GM12878 (cell line): ENCODE data around the gene MAP3K10. TPM values are rescaled to one million over a fixed set of nuclear protein-coding genes. Genes with fewer than 3 reads are reported as not detected.
A peak's percentile ranks its signal among the peaks of the same experiment; 100 is the strongest.

ENCODE experiments used
- ATAC-seq: fragments of 200-7000 bp; cut with Tn5 transposase; 3 replicates; pipeline ENCODE4 v1.9.1; 2020; ENCODE audit warnings: mild to moderate bottlenecking, moderate library complexity
- BruUV-seq: library from RNA; stranded (reverse); fragments of 400-500 nt; replicated peaks from 2 replicates; lab custom pipeline; 2021; lab: Mats Ljungman, UMichigan
- CTCF ChIA-PET: fragments of 300-600 bp; sonication (Branson Sonifier 250); formaldehyde crosslinking; extraction: SDS; loops from one replicate; lab custom pipeline; 2021; ENCODE audit warnings: inconsistent platforms; lab: Yijun Ruan, JAX
- POLR2A ChIA-PET: fragments of 350-600 bp; formaldehyde crosslinking; extraction: SDS; loops from one replicate; lab custom pipeline; 2021; ENCODE audit warnings: inconsistent platforms; lab: Charles Lee
- RAD21 ChIA-PET: fragments of 300-600 bp; sonication (Branson Sonifier 250); formaldehyde crosslinking; loops from one replicate; lab custom pipeline; 2023; ENCODE audit warnings: antibody characterized with exemption; ENCODE audit not compliant: unreplicated experiment; lab: Charles Lee
- SMC1A ChIA-PET: fragments of 300-600 bp; sonication (Branson Sonifier 250); formaldehyde crosslinking; loops from one replicate; lab custom pipeline; 2023; ENCODE audit not compliant: unreplicated experiment, uncharacterized antibody; lab: Charles Lee
- DNase-seq: peaks from one replicate; pipeline ENCODE4 v3.0.0-alpha.2; 2011; ENCODE audit warnings: low read depth, low spot score
- FAIRE-seq: peaks from 3 replicates; lab custom pipeline; 2011; peaks lifted over from hg19 to GRCh38; lab: Jason Lieb, UNC
- H2AFZ ChIP-seq: 2 replicates; pipeline ENCODE4 v1.6.0; 2011; ENCODE audit warnings: low read depth, low read length, control low read depth; ENCODE audit not compliant: control insufficient read depth
- H3K27ac ChIP-seq: 2 replicates; pipeline ENCODE4 v1.5.1; 2011; ENCODE audit warnings: control low read depth; ENCODE audit not compliant: control insufficient read depth, insufficient read depth
- H3K27me3 ChIP-seq, 2 experiments: replicated peaks in 1 of 2; 2 replicates each; pipeline versions ENCODE4 v1.6.0 to v1.6.1; 2011; ENCODE audit warnings: low read length in 1 of 2; ENCODE audit not compliant: control insufficient read depth in 2 of 2, insufficient read depth in 2 of 2
- H3K36me3 ChIP-seq, 2 experiments: 2 replicates each; pipeline ENCODE4 v1.5.1; 2011; ENCODE audit warnings: low read length in 1 of 2; ENCODE audit not compliant: control insufficient read depth in 2 of 2, insufficient read depth in 2 of 2
- H3K4me1 ChIP-seq: 2 replicates; pipeline ENCODE4 v1.6.1; 2011; ENCODE audit warnings: mild to moderate bottlenecking, low read length, moderate library complexity, mixed read lengths; ENCODE audit not compliant: control insufficient read depth, insufficient read depth
- H3K4me2 ChIP-seq: 2 replicates; pipeline ENCODE4 v1.6.0; 2011; ENCODE audit warnings: control low read depth; ENCODE audit not compliant: control insufficient read depth, insufficient read depth
- H3K4me3 ChIP-seq: fragments of 200-600 bp; sonication (generic); 2 replicates; pipeline ENCODE4 v1.5.1; 2016
- H3K79me2 ChIP-seq: 2 replicates; pipeline ENCODE4 v1.6.0; 2011; ENCODE audit warnings: low read length; ENCODE audit not compliant: control insufficient read depth, insufficient read depth
- H3K9ac ChIP-seq: 2 replicates; pipeline ENCODE4 v1.8.0; 2011; ENCODE audit warnings: low read length, control low read depth, mixed read lengths; ENCODE audit not compliant: control insufficient read depth, insufficient read depth
- H3K9me3 ChIP-seq: replicated peaks from 3 replicates; pipeline ENCODE4 v1.5.1; 2011; ENCODE audit warnings: mild to moderate bottlenecking, low read length; ENCODE audit not compliant: control insufficient read depth, insufficient read depth
- H4K20me1 ChIP-seq: 2 replicates; pipeline ENCODE4 v1.6.0; 2011; ENCODE audit not compliant: control insufficient read depth, insufficient read depth
- CHD4 ChIP-seq: fragments of 200-600 bp; sonication (generic); IDR thresholded peaks from 2 replicates; pipeline ENCODE4 v1.6.1; 2016; ENCODE audit warnings: mild to moderate bottlenecking
- CUX1 ChIP-seq: IDR thresholded peaks from 2 replicates; pipeline ENCODE4 v1.6.1; 2012; ENCODE audit warnings: improper control_type of control experiment, low read depth, low read length; ENCODE audit not compliant: insufficient replicate concordance
- EED ChIP-seq: sonication (generic); IDR thresholded peaks from 2 replicates; pipeline ENCODE4 v1.6.1; 2016; ENCODE audit warnings: antibody characterized with exemption, low read depth
- FOXM1 ChIP-seq: IDR thresholded peaks from 2 replicates; pipeline ENCODE4 v1.6.1; 2012; ENCODE audit warnings: low read depth, mild to moderate bottlenecking, inconsistent platforms, low read length, moderate library complexity
- KLF5 ChIP-seq: fragments of 450-650 bp; IDR thresholded peaks from 2 replicates; pipeline ENCODE4 v1.6.1; 2014; ENCODE audit warnings: mild to moderate bottlenecking; ENCODE audit not compliant: partially characterized antibody
- MXI1 ChIP-seq: fragments of 150-350 bp; IDR thresholded peaks from 2 replicates; pipeline ENCODE4 v1.6.1; 2011; ENCODE audit warnings: low read depth, mild to moderate bottlenecking, inconsistent platforms, low read length, improper control_type of control experiment
- WGBS: methylation state at CpG from one replicate; pipeline ENCODE4 v1.1.6; 2016; ENCODE audit warnings: low lambda C conversion rate; ENCODE audit not compliant: insufficient replicate concordance, insufficient coverage; ENCODE audit errors: missing lambda C conversion rate; 5-methylcytosine and 5-hydroxymethylcytosine counted together
- in situ Hi-C: fragments of 300-500 bp; cut with MboI; formaldehyde crosslinking; loops from 9 replicates; pipeline ENCODE4 v1.14.3; 2018; ENCODE audit warnings: mixed read lengths
- intact Hi-C: fragments of 100-400 bp; cut with micrococcal nuclease; formaldehyde crosslinking; loops from one replicate; pipeline ENCODE4 v1.14.2; 2022; ENCODE audit not compliant: unreplicated experiment
- polyA plus RNA-seq, 11 experiments: library from polyadenylated mRNA; depleted of rRNA in 4 of 11; unstranded in 6 of 11; stranded (reverse) in 5 of 11; fragments of >200 nt; fragmentation: Nextera tagmentation in 4 of 11; fragmentation: Illumina TruSeq in 1 of 11; extraction: Ambion mirVana in 4 of 11; extraction: Trizol in 1 of 11; gene quantifications; 1 replicate in 1 of 11; 2 replicates in 10 of 11; pipeline versions ENCODE4 v1.2.1 to v1.2.3, GENCODE V29; 2011 to 2016; ENCODE audit warnings: inconsistent platforms in 2 of 11, missing spikeins in 2 of 11, low read depth in 1 of 11
- total RNA-seq, 4 experiments: library from RNA; depleted of rRNA in 3 of 4; stranded (reverse); fragments of >200 nt in 3 of 4; fragmentation: Illumina TruSeq in 1 of 4; extraction: Trizol in 1 of 4; gene quantifications; 2 replicates each; pipeline versions ENCODE4 v1.2.1 to v1.2.3, GENCODE V29; 2013 to 2021

The MAP3K10 gene
- total and polyA plus RNA-seq, 10 of the 15 experiments (the other 5 are each of a cell fraction or from before 2014, with no cell fraction given): 0.11 to 16.6 (median 2.6) TPM

- no peak for TF ChIP-seq CUX1
- TF ChIP-seq CHD4: no peak
- TF ChIP-seq FOXM1: no peak
- TF ChIP-seq KLF5: no peak
Observed at GRCh38 chr19:40147338-40147692, 43.9 kb upstream of the MAP3K10 start (continued).

- TF ChIP-seq MXI1 (no peak), EED (peak; percentile 45; the same call in 1 of the 2 replicates)
- TF ChIP-seq, all 136 proteins: peak for 1
- peak overlapping the region; percentile 56; the same call in 1 of the 2 replicates for H2AFZ ChIP-seq
- DNase-seq (no peak), FAIRE-seq (no peak), ATAC-seq (no peak)
- peak overlapping the region; percentile 56 for H3K27ac ChIP-seq
- no peaks in the 10 kb centered on the region for H3K27me3 ChIP-seq
- RAD21 ChIA-PET: interaction anchor here (0.6 kb wide), 1 partner anchor 314 kb away, joined by 3 read pairs; the partner anchor contains the start of gene DYRK1B
- H3K4me2 ChIP-seq: peak overlapping the region; percentile 57; the same call in 1 of the 2 replicates
- POLR2A ChIA-PET: no interaction called here
- H4K20me1 ChIP-seq: no peaks in the 10 kb centered on the region
- H3K79me2 ChIP-seq: peaks cover 1% of the 10 kb centered on the region
- intact Hi-C loops: no loop called here
- no peaks in the 10 kb centered on the region for H3K36me3 ChIP-seq
- H3K9me3 ChIP-seq: no peaks in the 10 kb centered on the region
- SMC1A ChIA-PET: interaction anchor here (0.7 to 1.0 kb wide), 2 partner anchors 17 to 491 kb away, joined by 3 read pairs; no protein-coding TSS in a partner anchor
- BruUV-seq: no TSS peak
- in situ Hi-C loops: no loop called here
- H3K4me1 ChIP-seq: peaks cover 36% of the 10 kb centered on the region
- 83% methylated on average over 20 of the region's 21 CpGs for WGBS
- CTCF ChIA-PET: interaction anchor here (0.8 to 10.1 kb wide), 2 partner anchors 17 to 383 kb away, joined by 3 to 199 read pairs; no protein-coding TSS in a partner anchor
- no peak overlapping the region for H3K4me3 ChIP-seq
- H3K9ac ChIP-seq: no peak overlapping the region
Observed at GRCh38 chr19:40147693-40148347, 43.4 kb upstream of the MAP3K10 start.
